Activated T-cell treated with anti-CD3 and anti-CD28 coated beads, Interleukin-2, amount 50 U/mL, for 72 hours (primary cell): ENCODE data around the gene AGBL1. TPM values are rescaled to one million over a fixed set of nuclear protein-coding genes. Genes with fewer than 3 reads are reported as not detected.

ENCODE experiments used
- ATAC-seq, 2 donors: fragments of 150-1000 bp; cut with Tn5 transposase; replicated peaks in 1 of 2; 2 replicates each; pipeline ENCODE4 v1.10.0; 2021; ENCODE audit warnings: moderate library complexity in 2 of 2, mild to moderate bottlenecking in 1 of 2
- DNase-seq, 2 donors: peaks; one replicate each; pipeline ENCODE4 v3.0.0; 2021 to 2022; ENCODE audit warnings: mixed read lengths in 1 of 2
- H3K27ac Mint-ChIP-seq: one replicate; pipeline ENCODE4 v1.8.0; 2022; ENCODE audit warnings: mild to moderate bottlenecking, moderate library complexity, mixed read lengths
- H3K27me3 Mint-ChIP-seq: one replicate; pipeline ENCODE4 v1.8.0; 2022; ENCODE audit warnings: low read depth, mixed read lengths
- H3K36me3 Mint-ChIP-seq, 2 donors: one replicate each; pipeline ENCODE4 v1.8.0; 2022; ENCODE audit warnings: mixed read lengths in 2 of 2, mild to moderate bottlenecking in 1 of 2; ENCODE audit not compliant: insufficient read depth in 2 of 2
- H3K4me1 Mint-ChIP-seq: one replicate; pipeline ENCODE4 v1.8.0; 2022; ENCODE audit warnings: low read depth, mixed read lengths
- H3K4me3 Mint-ChIP-seq, 2 donors: one replicate each; pipeline ENCODE4 v1.8.0; 2022; ENCODE audit warnings: mild to moderate bottlenecking in 2 of 2, mixed read lengths in 2 of 2, moderate library complexity in 2 of 2
- H3K9me3 Mint-ChIP-seq, 2 donors: one replicate each; pipeline ENCODE4 v1.8.0; 2022; ENCODE audit warnings: mixed read lengths in 2 of 2
- total RNA-seq, 2 donors: library from RNA; stranded (reverse); gene quantifications; one replicate each; pipeline ENCODE4 v1.2.3, GENCODE V29; 2022

AGBL1 gene
- total RNA-seq, 2 donors from 2014 or later: 0.14 TPM; not detected in 1

DNA sequence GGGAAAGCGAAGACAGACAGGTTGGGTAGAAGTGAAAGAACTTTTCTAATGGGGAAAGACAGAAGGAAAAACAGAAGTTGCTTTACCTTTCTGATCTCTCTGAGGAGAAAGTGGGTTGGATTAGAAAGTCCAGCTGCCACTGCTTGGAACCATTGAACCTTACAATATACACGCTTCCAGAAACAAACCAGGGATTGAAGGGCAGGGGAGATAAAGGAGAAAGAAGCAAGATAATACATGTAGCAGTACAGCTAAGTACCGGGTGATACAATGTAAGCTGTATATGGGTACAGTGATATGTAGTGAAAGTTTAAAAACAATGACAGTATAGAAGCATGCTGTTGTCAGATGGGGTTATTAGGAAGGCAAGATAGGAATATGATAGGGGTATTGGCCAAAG lies 684.4 kb downstream of the AGBL1 start:
- DNase-seq: no peak
- H3K27ac Mint-ChIP-seq: no peak overlapping the region
- H3K4me1 Mint-ChIP-seq: no peaks in the 10 kb centered on the region
- H3K27me3 Mint-ChIP-seq: peaks cover 25% of the 10 kb centered on the region
- peaks cover 0 to 2% of the 10 kb centered on the region in 2 donors for H3K9me3 Mint-ChIP-seq
- H3K4me3 Mint-ChIP-seq: no peak overlapping the region
- H3K36me3 Mint-ChIP-seq: no peaks in the 10 kb centered on the region
- ATAC-seq: no peak

DNA sequence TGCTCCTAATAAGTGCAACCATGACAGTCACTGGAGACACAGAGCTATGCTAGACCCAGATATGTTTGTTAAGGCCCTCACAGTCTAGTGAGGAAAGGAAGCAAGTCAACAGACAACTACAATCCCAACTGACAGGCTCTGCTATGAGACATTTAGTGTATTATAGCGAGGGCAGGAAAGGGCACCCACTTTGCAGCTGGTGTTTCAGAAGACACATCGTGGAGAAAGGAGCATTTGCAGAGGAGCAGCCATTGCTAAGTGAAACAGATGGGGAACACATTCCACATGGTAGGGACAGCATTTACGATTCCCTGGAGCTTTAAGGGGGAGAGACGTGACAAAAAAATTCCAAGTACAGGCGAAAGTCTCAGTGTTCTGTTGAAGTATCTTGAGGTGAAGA lies 685.6 kb downstream of the AGBL1 start:
- DNase-seq: no peak
- Mint-ChIP-seq H3K4me1 (no peaks in the 10 kb centered on the region), H3K36me3 (no peaks in the 10 kb centered on the region)

DNA sequence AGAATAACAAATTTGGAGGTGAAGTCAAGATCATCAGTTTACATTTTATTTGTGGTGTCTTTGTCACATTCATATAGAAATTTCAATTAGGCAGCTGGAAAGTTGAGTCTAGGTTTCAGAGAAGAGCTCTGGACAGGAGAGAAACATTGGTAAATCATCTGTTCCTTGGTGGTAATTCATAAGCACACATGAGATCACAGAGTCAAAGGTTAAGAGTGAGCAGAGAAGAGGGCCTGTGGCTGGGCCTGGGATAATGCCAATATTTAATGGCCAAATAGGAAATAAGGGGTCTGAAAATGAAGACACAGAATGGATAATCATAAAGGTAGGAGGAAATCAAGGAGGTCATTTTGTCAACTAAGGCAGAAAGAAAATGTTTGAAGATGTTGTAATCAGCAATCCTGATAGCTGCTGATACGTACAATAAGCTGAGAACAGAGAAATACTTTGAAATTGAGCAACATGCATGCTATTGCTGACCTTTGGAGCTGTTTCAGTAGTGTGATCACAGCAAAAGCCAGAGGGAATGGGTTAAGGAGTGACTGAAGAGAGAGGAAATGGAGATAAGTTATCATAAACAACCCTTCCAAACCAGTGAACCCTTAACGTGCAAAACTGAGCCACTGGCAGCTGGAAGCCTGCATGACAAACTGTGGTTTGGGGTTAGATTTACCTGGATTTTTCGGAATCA lies 692.8 kb downstream of the AGBL1 start:
- no peaks in the 10 kb centered on the region for H3K4me1 Mint-ChIP-seq
- H3K9me3 Mint-ChIP-seq: peaks cover 0 to 2% of the 10 kb centered on the region in 2 donors
- DNase-seq: no peak
- no peak overlapping the region for H3K4me3 Mint-ChIP-seq
- peaks cover 17% of the 10 kb centered on the region for H3K27me3 Mint-ChIP-seq
- no peak overlapping the region for H3K27ac Mint-ChIP-seq
- H3K36me3 Mint-ChIP-seq: no peaks in the 10 kb centered on the region
- ATAC-seq: no peak

More for the DNA sequence above, 685.6 kb downstream of the AGBL1 start:
- Mint-ChIP-seq H3K27ac (no peak overlapping the region), H3K27me3 (peaks cover 27% of the 10 kb centered on the region), H3K4me3 (no peak overlapping the region), H3K9me3 (peaks cover 0 to 2% of the 10 kb centered on the region in 2 donors)
- ATAC-seq: no peak

DNA sequence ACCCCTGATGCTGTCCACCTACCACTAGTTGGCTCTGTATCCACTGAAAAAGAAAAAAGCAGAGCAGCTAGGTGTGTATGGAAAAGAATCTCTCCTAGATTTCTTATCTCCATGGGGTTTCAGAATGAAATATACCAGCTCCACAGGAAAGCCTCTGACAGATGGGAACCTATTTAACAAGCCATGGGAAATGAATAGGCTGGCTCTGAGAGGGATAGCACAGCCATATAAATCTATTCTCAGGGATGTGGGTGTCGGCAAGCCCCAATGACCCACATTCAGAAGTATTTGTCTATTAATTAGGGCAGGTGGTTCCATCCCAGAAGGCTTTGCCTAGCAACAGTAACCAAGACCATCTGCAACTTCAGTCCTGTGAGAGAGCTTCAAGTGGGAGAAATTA lies 694.1 kb downstream of the AGBL1 start:
- H3K4me3 Mint-ChIP-seq: no peak overlapping the region
- H3K36me3 Mint-ChIP-seq: no peaks in the 10 kb centered on the region
- H3K27ac Mint-ChIP-seq: no peak overlapping the region
- H3K9me3 Mint-ChIP-seq: peaks cover 2% of the 10 kb centered on the region in 2 donors
- H3K4me1 Mint-ChIP-seq: no peaks in the 10 kb centered on the region
- no peak for DNase-seq
- H3K27me3 Mint-ChIP-seq: peaks cover 10% of the 10 kb centered on the region
- no peak for ATAC-seq

DNA sequence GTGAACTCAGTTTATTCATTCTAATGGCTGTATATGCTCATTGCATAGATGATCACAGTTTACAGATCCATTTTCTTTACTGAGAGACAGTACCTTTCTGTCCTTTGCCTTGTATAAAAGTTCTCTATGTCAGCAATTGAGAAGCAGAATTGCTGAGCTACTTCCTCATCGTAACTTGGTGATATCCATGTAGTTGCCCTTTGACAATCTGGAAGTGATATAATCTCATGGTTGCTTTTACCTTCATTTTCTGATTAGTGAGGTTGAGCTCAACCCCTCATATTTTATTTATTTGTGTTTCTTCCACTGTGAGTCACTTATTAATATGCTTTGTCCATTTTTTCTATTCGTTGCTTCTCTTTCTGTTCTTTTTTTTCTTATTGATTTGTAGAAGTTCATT lies 696.5 kb downstream of the AGBL1 start:
- Mint-ChIP-seq H3K27ac (no peak overlapping the region), H3K9me3 (peaks cover 2 to 4% of the 10 kb centered on the region in 2 donors), H3K27me3 (no peaks in the 10 kb centered on the region), H3K36me3 (peaks cover 0 to 2% of the 10 kb centered on the region in 2 donors), H3K4me3 (no peak overlapping the region), H3K4me1 (no peaks in the 10 kb centered on the region)
- ATAC-seq (no peak), DNase-seq (no peak)

DNA sequence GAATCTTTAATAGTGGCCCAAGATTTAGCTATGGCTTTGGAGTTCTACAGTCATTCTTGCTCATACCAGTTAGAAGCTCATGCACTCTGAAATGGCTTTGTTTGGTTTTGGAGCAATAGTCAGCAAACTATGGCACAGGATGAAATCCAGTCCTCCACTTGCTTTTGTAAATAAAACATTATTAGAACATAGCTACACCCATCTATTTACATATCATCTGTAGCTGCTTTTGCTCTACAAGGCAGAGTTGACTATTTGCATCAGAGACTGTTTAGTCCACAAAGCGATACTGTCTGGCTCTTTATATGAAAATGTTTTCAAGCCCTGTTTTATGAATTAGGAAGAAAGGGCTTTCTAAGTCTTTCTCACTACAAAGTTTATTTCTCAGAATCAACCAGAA lies 716.9 kb downstream of the AGBL1 start:
- no peaks in the 10 kb centered on the region for H3K4me1 Mint-ChIP-seq
- H3K27ac Mint-ChIP-seq: no peak overlapping the region
- H3K9me3 Mint-ChIP-seq: no peaks in the 10 kb centered on the region
- no peaks in the 10 kb centered on the region for H3K36me3 Mint-ChIP-seq
- DNase-seq (no peak), ATAC-seq (no peak)
- no peak overlapping the region for H3K4me3 Mint-ChIP-seq
- H3K27me3 Mint-ChIP-seq: no peaks in the 10 kb centered on the region

DNA sequence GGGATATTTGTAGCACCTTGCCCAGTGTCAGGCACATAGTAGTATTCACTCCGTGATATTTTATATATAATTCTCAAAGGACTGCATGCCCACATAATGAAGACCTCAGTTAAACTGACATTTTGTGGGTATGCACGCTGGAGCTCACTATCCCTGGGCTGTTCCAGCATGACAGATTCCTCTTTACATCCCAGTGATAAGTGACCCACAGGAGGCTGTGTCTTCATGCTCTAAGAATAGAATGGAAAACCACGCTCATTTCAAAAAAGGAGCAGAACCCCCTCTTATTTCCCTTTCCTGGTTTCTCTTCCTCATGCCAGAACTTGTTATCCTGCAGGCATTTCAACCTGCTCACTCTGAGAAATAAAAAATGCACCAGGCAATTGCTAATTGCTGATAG lies 717.5 kb downstream of the AGBL1 start:
- DNase-seq: no peak
- Mint-ChIP-seq H3K4me3 (no peak overlapping the region), H3K27ac (no peak overlapping the region), H3K9me3 (no peaks in the 10 kb centered on the region), H3K36me3 (no peaks in the 10 kb centered on the region), H3K4me1 (no peaks in the 10 kb centered on the region), H3K27me3 (no peaks in the 10 kb centered on the region)
- no peak for ATAC-seq

DNA sequence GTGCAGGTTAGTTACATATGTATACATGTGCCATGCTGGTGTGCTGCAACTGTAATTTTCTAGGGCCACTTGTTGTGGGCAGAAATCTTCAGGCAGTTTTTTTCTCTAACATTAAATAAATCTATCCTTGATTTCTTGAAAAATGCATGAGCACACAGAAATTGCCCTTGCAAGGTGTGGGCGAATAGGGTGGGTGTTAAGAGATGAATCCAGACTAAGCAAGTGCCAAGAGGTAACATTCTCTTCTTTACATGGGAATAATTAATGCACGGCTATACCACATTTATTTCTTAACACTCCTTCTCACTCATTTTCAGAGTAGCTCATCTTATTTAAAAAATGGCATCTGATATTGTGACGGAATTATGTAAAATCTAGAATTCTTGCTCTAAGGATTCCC lies 719.6 kb downstream of the AGBL1 start:
- Mint-ChIP-seq H3K27ac (no peak overlapping the region), H3K4me3 (no peak overlapping the region), H3K36me3 (no peaks in the 10 kb centered on the region), H3K4me1 (no peaks in the 10 kb centered on the region), H3K9me3 (no peaks in the 10 kb centered on the region), H3K27me3 (peaks cover 9% of the 10 kb centered on the region)
- DNase-seq (no peak), ATAC-seq (no peak)

DNA sequence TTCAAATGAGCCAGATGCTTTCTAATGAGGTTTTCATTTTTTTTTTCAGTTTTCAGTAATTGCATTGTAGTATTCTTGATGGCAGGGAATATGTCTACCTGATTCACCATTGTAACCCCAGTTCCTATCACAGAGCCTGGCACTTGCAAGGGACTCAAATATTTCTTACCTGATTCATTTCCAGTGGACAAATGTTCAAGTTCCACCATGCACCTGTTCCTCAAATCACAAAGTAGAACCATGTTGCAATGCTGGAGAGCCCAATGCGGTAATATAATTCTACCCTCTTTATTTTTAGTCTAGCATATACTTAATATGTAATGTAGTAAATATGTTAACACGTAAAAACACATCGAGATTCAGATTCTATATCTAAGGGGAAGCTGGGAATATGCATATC lies 722.6 kb downstream of the AGBL1 start:
- no peak for DNase-seq
- Mint-ChIP-seq H3K27ac (no peak overlapping the region), H3K36me3 (no peaks in the 10 kb centered on the region), H3K9me3 (no peaks in the 10 kb centered on the region), H3K4me3 (no peak overlapping the region), H3K27me3 (peaks cover 13% of the 10 kb centered on the region), H3K4me1 (no peaks in the 10 kb centered on the region)
- no peak for ATAC-seq

DNA sequence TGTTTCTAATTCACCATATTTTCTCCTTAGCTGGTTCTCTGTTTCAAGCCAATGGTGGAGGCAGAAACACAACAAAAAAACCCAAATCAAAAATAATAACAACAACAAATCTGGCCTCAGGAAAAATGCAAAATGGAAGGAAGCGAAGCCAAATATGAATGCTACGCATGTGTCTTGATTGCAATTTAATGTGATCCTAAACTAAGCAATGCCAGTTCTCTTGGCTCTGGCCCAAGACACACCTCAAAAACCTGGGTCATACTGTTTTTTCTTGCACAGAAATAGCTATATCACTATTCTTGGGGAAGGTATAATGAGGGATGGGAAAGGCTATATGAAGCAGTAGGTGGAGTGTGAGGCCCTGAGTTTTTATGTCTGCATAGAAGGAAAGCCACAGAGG lies 724.7 kb downstream of the AGBL1 start:
- Mint-ChIP-seq H3K36me3 (no peaks in the 10 kb centered on the region), H3K9me3 (no peaks in the 10 kb centered on the region), H3K4me1 (no peaks in the 10 kb centered on the region), H3K27ac (no peak overlapping the region), H3K4me3 (no peak overlapping the region), H3K27me3 (peaks cover 23% of the 10 kb centered on the region)
- ATAC-seq (no peak), DNase-seq (no peak)

DNA sequence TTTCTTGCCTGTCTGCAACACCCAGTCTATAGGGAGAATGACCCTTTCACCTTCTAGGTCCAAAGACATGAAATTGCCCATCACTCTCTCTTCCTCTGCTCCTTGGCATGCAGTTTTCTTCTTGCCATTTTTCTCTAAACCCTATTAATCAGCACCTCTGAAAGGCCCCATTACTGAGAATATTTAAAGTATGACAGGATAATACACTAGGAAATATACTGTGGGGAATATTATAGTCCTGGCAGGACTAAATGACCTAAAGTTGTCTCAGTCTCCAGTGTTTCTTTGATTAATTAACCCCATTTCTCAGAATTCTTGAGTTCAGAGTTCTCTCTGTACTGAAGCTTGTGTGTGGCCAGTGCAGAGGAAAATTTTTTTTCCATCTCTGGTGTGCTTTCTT lies 730.7 kb downstream of the AGBL1 start:
- Mint-ChIP-seq H3K27ac (no peak overlapping the region), H3K36me3 (no peaks in the 10 kb centered on the region), H3K4me3 (no peak overlapping the region), H3K27me3 (peaks cover 28% of the 10 kb centered on the region), H3K4me1 (no peaks in the 10 kb centered on the region), H3K9me3 (no peaks in the 10 kb centered on the region)
- ATAC-seq: no peak
- DNase-seq: no peak

DNA sequence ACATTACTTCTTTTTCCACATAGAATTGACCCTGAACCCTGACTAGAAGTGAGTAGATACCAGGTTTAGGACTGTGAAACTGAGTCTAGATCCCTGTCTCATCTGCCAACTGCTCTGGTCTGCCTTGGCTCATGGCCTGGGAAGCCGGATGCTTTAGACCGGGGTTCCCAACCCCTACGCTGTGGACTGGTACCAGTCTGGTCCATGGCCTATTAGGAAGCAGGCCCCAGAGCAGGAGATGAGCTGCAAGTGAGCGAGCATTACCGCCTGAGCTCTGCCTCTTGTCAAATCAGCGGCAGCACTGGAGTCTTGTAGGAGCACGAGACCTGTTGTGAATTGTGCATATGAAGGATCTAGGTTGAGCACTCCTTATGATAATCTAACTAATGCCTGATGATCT lies 734.2 kb downstream of the AGBL1 start:
- H3K36me3 Mint-ChIP-seq: no peaks in the 10 kb centered on the region
- peaks cover 27% of the 10 kb centered on the region for H3K27me3 Mint-ChIP-seq
- H3K27ac Mint-ChIP-seq: no peak overlapping the region
- no peak for DNase-seq
- H3K9me3 Mint-ChIP-seq: no peaks in the 10 kb centered on the region
- no peak overlapping the region for H3K4me3 Mint-ChIP-seq
- no peak for ATAC-seq
- H3K4me1 Mint-ChIP-seq: no peaks in the 10 kb centered on the region

DNA sequence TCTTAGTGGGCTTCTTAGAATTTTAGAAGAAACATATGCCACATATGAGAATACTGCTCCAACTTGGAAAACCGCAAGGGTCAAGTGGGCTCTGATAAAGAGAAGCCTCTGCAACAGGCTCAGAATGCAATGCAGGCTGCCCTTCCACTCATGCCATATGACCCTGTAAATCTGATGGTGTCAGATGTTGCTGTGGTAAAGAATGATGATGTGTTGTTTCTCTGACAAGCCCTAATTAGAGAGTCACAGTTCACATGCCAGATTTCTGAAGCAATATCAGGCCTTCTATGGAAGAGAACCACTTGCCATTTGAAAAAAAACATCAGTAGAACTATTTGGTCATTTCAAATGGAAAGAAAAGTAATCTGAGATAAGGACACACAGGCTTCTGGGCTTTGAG lies 749.6 kb downstream of the AGBL1 start:
- ATAC-seq (no peak), DNase-seq (no peak)
- Mint-ChIP-seq H3K4me3 (no peak overlapping the region), H3K27me3 (peaks cover 6% of the 10 kb centered on the region), H3K4me1 (no peaks in the 10 kb centered on the region), H3K9me3 (peaks cover 5% of the 10 kb centered on the region in 2 donors), H3K27ac (no peak overlapping the region), H3K36me3 (peaks cover 0 to 5% of the 10 kb centered on the region in 2 donors)

DNA sequence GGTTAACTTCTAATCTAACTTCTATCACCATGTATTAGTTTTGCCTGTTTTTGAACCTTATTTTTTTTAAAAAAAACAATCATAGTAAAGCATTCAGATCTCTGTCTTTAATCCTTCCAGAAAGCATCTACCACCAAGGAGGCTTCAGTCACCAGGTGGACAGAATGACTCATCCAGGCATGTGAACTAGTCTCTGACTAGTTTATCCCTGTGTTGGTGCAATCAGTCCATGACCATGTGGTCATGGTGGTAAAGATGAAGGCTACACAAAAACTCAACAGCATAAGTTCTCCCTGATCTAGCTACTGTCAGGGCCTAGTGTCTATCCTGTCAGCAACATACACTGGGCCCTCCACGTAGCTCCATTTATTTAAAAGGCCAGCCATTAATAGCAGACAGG lies 750.6 kb downstream of the AGBL1 start:
- no peaks in the 10 kb centered on the region for H3K4me1 Mint-ChIP-seq
- peaks cover 0 to 5% of the 10 kb centered on the region in 2 donors for H3K36me3 Mint-ChIP-seq
- ATAC-seq (no peak), DNase-seq (no peak)
- no peak overlapping the region for H3K4me3 Mint-ChIP-seq
- H3K27me3 Mint-ChIP-seq: peaks cover 6% of the 10 kb centered on the region
- H3K9me3 Mint-ChIP-seq: peaks cover 5% of the 10 kb centered on the region in 2 donors
- H3K27ac Mint-ChIP-seq: no peak overlapping the region
